Measurements from ENCODE around the gene ZBED4. TPM values are rescaled to one million over a fixed set of nuclear protein-coding genes. Genes with fewer than 3 reads are reported as not detected.
"Not testable (repeated sequence)": the region's sequence is repeated elsewhere in the genome, so short reads cannot be mapped to it uniquely, and the experiment has no call there.

The ZBED4 gene
- total RNA-seq, 2 experiments from 2014 or later: 17.3 to 17.4 TPM

- ATAC-seq (no peak), DNase-seq (no peak)
- CTCF ChIA-PET: no interaction called here
- Mint-ChIP-seq H3K27me3 (peaks cover 16% of the 10 kb centered on the region), H3K9me3 (ENCODE audit: low read depth) (no peaks in the 10 kb centered on the region), H3K4me1 (peaks cover 12% of the 10 kb centered on the region), H3K27ac (no peak overlapping the region), H3K36me3 (ENCODE audit: low read depth) (peaks cover under 1% of the 10 kb centered on the region), H3K4me3 (peak overlapping the region; percentile 1)
- intact Hi-C loops (cut with DNase I, micrococcal nuclease): loop anchor here in 1 of 2 experiments (5.0 kb wide), 1 partner anchor 678 kb away; the partner anchor contains the start of gene SCO2
- POLR2A ChIA-PET: no interaction called here
Observed at GRCh38 chr22:49849161-49850020, 4.3 kb upstream of the ZBED4 start.

- intact Hi-C loops (cut with DNase I, micrococcal nuclease): loop anchor here in 1 of 2 experiments (5.0 kb wide), 1 partner anchor 677 kb away; the partner anchor contains the start of gene SCO2
- CTCF ChIA-PET: no interaction called here
- POLR2A ChIA-PET: interaction anchor here (0.6 kb wide), 1 partner anchor 20 kb away, joined by 3 read pairs; no protein-coding TSS in a partner anchor
- DNase-seq (no peak), ATAC-seq (no peak)
- peaks cover 2% of the 10 kb centered on the region for H3K36me3 Mint-ChIP-seq (ENCODE audit: low read depth)
- peaks cover 19% of the 10 kb centered on the region for H3K4me1 Mint-ChIP-seq
- no peaks in the 10 kb centered on the region for H3K9me3 Mint-ChIP-seq (ENCODE audit: low read depth)
- peaks cover 16% of the 10 kb centered on the region for H3K27me3 Mint-ChIP-seq
- no peak overlapping the region for H3K27ac Mint-ChIP-seq
- peak overlapping the region; percentile 1 for H3K4me3 Mint-ChIP-seq
Observed at GRCh38 chr22:49850021-49850911, 3.4 kb upstream of the ZBED4 start.

- CTCF ChIA-PET: interaction anchor here (0.7 kb wide), 1 partner anchor 16 kb away, joined by 4 read pairs; no protein-coding TSS in a partner anchor
- H3K4me3 Mint-ChIP-seq: peak overlapping the region; percentile 6
- peaks cover 16% of the 10 kb centered on the region for H3K27me3 Mint-ChIP-seq
- no peak for ATAC-seq
- H3K9me3 Mint-ChIP-seq (ENCODE audit: low read depth): no peaks in the 10 kb centered on the region
- peaks cover 28% of the 10 kb centered on the region for H3K4me1 Mint-ChIP-seq
- no peak for DNase-seq
- POLR2A ChIA-PET: no interaction called here
- H3K36me3 Mint-ChIP-seq (ENCODE audit: low read depth): peaks cover 2% of the 10 kb centered on the region
- intact Hi-C loops (cut with DNase I, micrococcal nuclease): loop anchor here in 1 of 2 experiments (5.0 kb wide), 1 partner anchor 676 kb away; the partner anchor contains the start of gene SCO2
- H3K27ac Mint-ChIP-seq: no peak overlapping the region
Observed at GRCh38 chr22:49850959-49851802, 2.5 kb upstream of the ZBED4 start.

- POLR2A ChIA-PET: interaction anchor here (0.6 to 0.9 kb wide), 2 partner anchors 13 to 119 kb away, joined by 3 to 4 read pairs; no protein-coding TSS in a partner anchor
- intact Hi-C loops (cut with DNase I, micrococcal nuclease): loop anchor here in 1 of 2 experiments (2.0 to 5.0 kb wide), 3 partner anchors 118 to 675 kb away; partner anchors contain the start of gene SCO2
- peaks cover 13% of the 10 kb centered on the region for H3K27me3 Mint-ChIP-seq
- ATAC-seq; H3K36me3 Mint-ChIP-seq (ENCODE audit: low read depth); CTCF ChIA-PET; H3K27ac Mint-ChIP-seq; H3K9me3 Mint-ChIP-seq (ENCODE audit: low read depth); DNase-seq: not testable (repeated sequence)
- peak overlapping the region; percentile 63 for H3K4me3 Mint-ChIP-seq
- H3K4me1 Mint-ChIP-seq: peaks cover 33% of the 10 kb centered on the region
Observed at GRCh38 chr22:49852568-49852897, 1.1 kb upstream of the ZBED4 start.

GRCh38 chr22:49853981-49854831, 562 bp downstream of the ZBED4 start:
- intact Hi-C loops (cut with DNase I, micrococcal nuclease): loop anchor here (1.0 to 5.0 kb wide), 13 partner anchors 15 to 767 kb away; partner anchors contain the start of genes ALG12 (in 2 of the 2), CRELD2 (in 2 of the 2), BRD1 (in 1 of the 2) and NCAPH2 (in 1 of the 2)
- peak; percentile 28 for ATAC-seq
- POLR2A ChIA-PET: no interaction called here
- peak; percentile 50 for DNase-seq
- H3K36me3 Mint-ChIP-seq (ENCODE audit: low read depth): peaks cover 2% of the 10 kb centered on the region
- peaks cover 8% of the 10 kb centered on the region for H3K27me3 Mint-ChIP-seq
- CTCF ChIA-PET: interaction anchor here (0.7 kb wide), 1 partner anchor 28 kb away, joined by 3 read pairs; no protein-coding TSS in a partner anchor
- no peaks in the 10 kb centered on the region for H3K9me3 Mint-ChIP-seq (ENCODE audit: low read depth)
- peak overlapping the region; percentile 87 for H3K27ac Mint-ChIP-seq
- peaks cover 43% of the 10 kb centered on the region for H3K4me1 Mint-ChIP-seq
- H3K4me3 Mint-ChIP-seq: peak overlapping the region; percentile 96

GRCh38 chr22:49855251-49855911, 1.7 kb downstream of the ZBED4 start:
- ChIA-PET CTCF (interaction anchor here (0.6 kb wide), 1 partner anchor 44 kb away, joined by 3 read pairs; no protein-coding TSS in a partner anchor), POLR2A (no interaction called here)
- ATAC-seq: no peak
- peaks cover 5% of the 10 kb centered on the region for H3K27me3 Mint-ChIP-seq
- intact Hi-C loops (cut with DNase I, micrococcal nuclease): loop anchor here in 1 of 2 experiments (2.0 kb wide), 1 partner anchor 29 kb away; the partner anchor contains the start of gene BRD1
- peaks cover 2% of the 10 kb centered on the region for H3K36me3 Mint-ChIP-seq (ENCODE audit: low read depth)
- no peak for DNase-seq
- peak overlapping the region; percentile 17 for H3K27ac Mint-ChIP-seq
- H3K9me3 Mint-ChIP-seq (ENCODE audit: low read depth): no peaks in the 10 kb centered on the region
- peak overlapping the region; percentile 96 for H3K4me3 Mint-ChIP-seq
- H3K4me1 Mint-ChIP-seq: peaks cover 40% of the 10 kb centered on the region

- H3K27me3 Mint-ChIP-seq: no peaks in the 10 kb centered on the region
- H3K36me3 Mint-ChIP-seq (ENCODE audit: low read depth): peaks cover 2% of the 10 kb centered on the region
- DNase-seq (no peak), ATAC-seq (no peak)
- intact Hi-C loops (cut with DNase I, micrococcal nuclease): no loop called here
- ChIA-PET CTCF (no interaction called here), POLR2A (no interaction called here)
- peaks cover 39% of the 10 kb centered on the region for H3K4me1 Mint-ChIP-seq
- H3K4me3 Mint-ChIP-seq: no peak overlapping the region
- no peaks in the 10 kb centered on the region for H3K9me3 Mint-ChIP-seq (ENCODE audit: low read depth)
- no peak overlapping the region for H3K27ac Mint-ChIP-seq
Observed at GRCh38 chr22:49856343-49856742, 2.7 kb downstream of the ZBED4 start.

GRCh38 chr22:49856766-49857618, 3.3 kb downstream of the ZBED4 start:
- ChIA-PET CTCF (interaction anchor here (1.4 kb wide), 1 partner anchor 11 kb away, joined by 5 read pairs; no protein-coding TSS in a partner anchor), POLR2A (interaction anchor here (0.8 kb wide), 2 partner anchors 22 to 36 kb away, joined by 3 to 5 read pairs; no protein-coding TSS in a partner anchor)
- Mint-ChIP-seq H3K9me3 (ENCODE audit: low read depth) (no peaks in the 10 kb centered on the region), H3K4me3 (no peak overlapping the region), H3K4me1 (peaks cover 44% of the 10 kb centered on the region), H3K27ac (no peak overlapping the region), H3K36me3 (ENCODE audit: low read depth) (peaks cover 5% of the 10 kb centered on the region), H3K27me3 (no peaks in the 10 kb centered on the region)
- no peak for DNase-seq
- ATAC-seq: no peak
- intact Hi-C loops (cut with DNase I, micrococcal nuclease): no loop called here

GRCh38 chr22:49858827-49859226, 5.2 kb downstream of the ZBED4 start:
- no peak for DNase-seq
- ChIA-PET CTCF (interaction anchor here (1.6 kb wide), 1 partner anchor 9 kb away, joined by 4 read pairs; no protein-coding TSS in a partner anchor), POLR2A (no interaction called here)
- no peak for ATAC-seq
- Mint-ChIP-seq H3K9me3 (ENCODE audit: low read depth) (no peaks in the 10 kb centered on the region), H3K27me3 (no peaks in the 10 kb centered on the region), H3K4me1 (peaks cover 52% of the 10 kb centered on the region), H3K36me3 (ENCODE audit: low read depth) (peaks cover 5% of the 10 kb centered on the region), H3K4me3 (no peak overlapping the region), H3K27ac (no peak overlapping the region)
- intact Hi-C loops (cut with DNase I, micrococcal nuclease): no loop called here
